Panc1 (cell line): ENCODE results near the gene FAM133A. TPM values are rescaled to one million over a fixed set of nuclear protein-coding genes. Genes with fewer than 3 reads are reported as not detected.

Source experiments
- ATAC-seq: fragments of 200-7000 bp; cut with Tn5 transposase; 2 replicates; pipeline ENCODE4 v1.9.1; 2020; ENCODE audit warnings: mild to moderate bottlenecking, moderate library complexity
- BruUV-seq: library from RNA; stranded (reverse); fragments of 400-500 nt; replicated peaks from 2 replicates; lab custom pipeline; 2021; lab: Mats Ljungman, UMichigan
- CTCF ChIA-PET: fragments of 300-600 bp; sonication (Branson Sonifier 250); formaldehyde crosslinking; loops from one replicate; lab custom pipeline; 2022; ENCODE audit warnings: antibody characterized with exemption; lab: Charles Lee
- POLR2A ChIA-PET: fragments of 300-600 bp; sonication (Branson Sonifier 250); formaldehyde crosslinking; loops from one replicate; lab custom pipeline; 2022; ENCODE audit warnings: antibody characterized with exemption; lab: Charles Lee
- DNase-seq: peaks from one replicate; pipeline ENCODE4 v3.0.0-alpha.2; 2010; ENCODE audit warnings: low read depth, low spot score
- H3K27ac ChIP-seq: 2 replicates; pipeline ENCODE4 v1.5.1; 2011; ENCODE audit warnings: mild to moderate bottlenecking, low read length, inconsistent platforms
- H3K27me3 ChIP-seq: fragments of 200-500 bp; sonication (Bioruptor generic); 2 replicates; pipeline ENCODE4 v1.6.0; 2014; ENCODE audit warnings: low read length, inconsistent platforms; ENCODE audit not compliant: control insufficient read depth, insufficient read depth
- H3K36me3 ChIP-seq: fragments of 200-500 bp; sonication (Bioruptor generic); 2 replicates; pipeline ENCODE4 v1.5.1; 2014; ENCODE audit warnings: inconsistent platforms, mild to moderate bottlenecking, low read length, moderate library complexity; ENCODE audit not compliant: control insufficient read depth, insufficient read depth
- H3K4me1 ChIP-seq: 2 replicates; pipeline ENCODE4 v1.5.1; 2011; ENCODE audit warnings: inconsistent platforms, mild to moderate bottlenecking, low read length, moderate library complexity; ENCODE audit not compliant: control insufficient read depth, insufficient read depth
- H3K4me3 ChIP-seq, 2 experiments: 2 replicates each; pipeline ENCODE4 v1.5.1; 2011 to 2012; ENCODE audit warnings: low read depth in 2 of 2, low read length in 2 of 2, mild to moderate bottlenecking in 2 of 2, inconsistent platforms in 1 of 2, moderate library complexity in 1 of 2
- H3K9me3 ChIP-seq: fragments of 200-500 bp; sonication (Bioruptor generic); 2 replicates; pipeline ENCODE4 v1.5.1; 2014; ENCODE audit warnings: low read depth, mild to moderate bottlenecking, inconsistent platforms, low read length, moderate library complexity; ENCODE audit not compliant: control insufficient read depth, insufficient read depth
- POLR2AphosphoS5 ChIP-seq: IDR thresholded peaks from 2 replicates; pipeline ENCODE4 v1.6.1; 2012; ENCODE audit warnings: mild to moderate bottlenecking, low read depth, low read length, moderate library complexity
- SIN3A ChIP-seq: IDR thresholded peaks from 2 replicates; pipeline ENCODE4 v1.6.1; 2012; ENCODE audit warnings: low read depth, mild to moderate bottlenecking, low read length, moderate library complexity, borderline replicate concordance; ENCODE audit not compliant: insufficient read depth
- TCF7L2 ChIP-seq: IDR thresholded peaks from 2 replicates; pipeline ENCODE4 v1.6.1; 2011; ENCODE audit warnings: mild to moderate bottlenecking, low read depth, low read length, inconsistent platforms
- in situ Hi-C: cut with HindIII; loops from 2 replicates; pipeline ENCODE4 v1.10.0; 2016; ENCODE audit warnings: low sequenced_read_pairs, low pct_unique_long_range_greater_than_20kb
- intact Hi-C: fragments of 100-400 bp; cut with micrococcal nuclease; formaldehyde crosslinking; loops from one replicate; pipeline ENCODE4 v1.10.0; 2022; ENCODE audit not compliant: unreplicated experiment
- total RNA-seq: library from RNA; stranded (reverse); gene quantifications from one replicate; pipeline ENCODE4 v1.2.1, GENCODE V29; 2021; ENCODE audit not compliant: unreplicated experiment
- TF ChIP-seq, protein P1 (sequence below), 2 experiments: IDR thresholded peaks; 2 replicates each; pipeline ENCODE4 v1.6.1; 2011 to 2012; ENCODE audit warnings: low read depth in 2 of 2, control low read depth in 1 of 2, low read length in 1 of 2, mild to moderate bottlenecking in 1 of 2, moderate library complexity in 1 of 2; ENCODE audit not compliant: insufficient read depth in 1 of 2
- TF ChIP-seq, protein P2 (sequence below): fragments of 450-650 bp; IDR thresholded peaks from 2 replicates; pipeline ENCODE4 v1.5.1; 2017; ENCODE audit warnings: mild to moderate bottlenecking

FAM133A gene
- total RNA-seq, 1 experiment from 2014 or later, result not detected

DNA sequence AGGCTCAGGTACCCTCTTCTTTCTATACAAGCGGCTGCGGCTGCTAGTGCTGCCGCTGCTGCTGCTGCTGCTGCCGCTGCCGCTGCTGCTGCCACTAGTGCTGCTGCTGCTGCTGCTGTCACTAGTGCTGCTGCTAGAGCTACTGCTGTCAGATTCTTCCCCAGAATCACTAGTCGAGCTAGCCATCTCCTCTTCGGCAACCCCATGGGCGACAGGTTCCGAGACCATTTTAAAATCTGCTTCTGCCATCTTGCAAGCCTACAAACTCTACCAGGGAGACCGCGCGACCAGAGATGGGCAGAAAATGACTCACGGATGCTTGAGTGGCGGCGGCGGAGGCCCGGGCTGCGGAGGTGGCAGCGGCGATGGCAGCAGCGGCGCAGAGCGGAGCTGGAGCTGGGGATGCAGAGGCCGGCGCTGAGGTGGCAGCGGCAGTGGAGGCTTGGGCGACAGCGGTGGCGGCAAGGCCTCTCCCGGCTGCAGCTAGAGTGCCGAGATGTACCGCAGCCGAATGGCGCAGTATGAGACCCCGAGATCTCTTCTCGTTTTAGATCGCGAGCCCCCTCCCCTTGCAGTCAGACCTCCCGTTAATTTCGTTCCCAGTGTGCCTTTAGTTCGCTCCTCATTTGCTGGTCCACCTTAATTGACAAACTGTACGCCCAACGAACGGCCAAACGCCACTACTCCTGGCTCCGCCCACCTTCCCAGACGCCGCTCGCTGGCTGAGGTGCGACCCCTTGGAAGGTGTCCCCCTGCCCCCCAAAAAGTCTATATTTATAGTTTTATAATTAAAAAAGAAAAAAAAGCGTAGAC lies 744 bp upstream of the FAM133A start, which contains the start of gene NAP1L3:
Gene NAP1L3, minus strand, starts transcription at position 523 of the 813 bp plus-strand sequence. Its CDS starts 274 bp downstream, at position 249.
- ATAC-seq (peak; percentile 88), DNase-seq (no peak)
- peak within 1 kb of the TSS; percentile 58 to 65 for H3K4me3 ChIP-seq
- H3K4me1 ChIP-seq, result no peaks in the 10 kb centered on the region
- POLR2A ChIA-PET, result no interaction called here
- in situ Hi-C loops, result no loop called here
- intact Hi-C loops, result no loop called here
- H3K27me3 ChIP-seq, result no peaks in the 10 kb centered on the region
- no peak within 1 kb of the TSS for H3K27ac ChIP-seq
- CTCF ChIA-PET, result no interaction called here
- no peaks in the 10 kb centered on the region for H3K36me3 ChIP-seq
- BruUV-seq, result no TSS peak
- no peaks in the 10 kb centered on the region for H3K9me3 ChIP-seq
- TF ChIP-seq TCF7L2, result no peak
- TF ChIP-seq, protein P1, sequence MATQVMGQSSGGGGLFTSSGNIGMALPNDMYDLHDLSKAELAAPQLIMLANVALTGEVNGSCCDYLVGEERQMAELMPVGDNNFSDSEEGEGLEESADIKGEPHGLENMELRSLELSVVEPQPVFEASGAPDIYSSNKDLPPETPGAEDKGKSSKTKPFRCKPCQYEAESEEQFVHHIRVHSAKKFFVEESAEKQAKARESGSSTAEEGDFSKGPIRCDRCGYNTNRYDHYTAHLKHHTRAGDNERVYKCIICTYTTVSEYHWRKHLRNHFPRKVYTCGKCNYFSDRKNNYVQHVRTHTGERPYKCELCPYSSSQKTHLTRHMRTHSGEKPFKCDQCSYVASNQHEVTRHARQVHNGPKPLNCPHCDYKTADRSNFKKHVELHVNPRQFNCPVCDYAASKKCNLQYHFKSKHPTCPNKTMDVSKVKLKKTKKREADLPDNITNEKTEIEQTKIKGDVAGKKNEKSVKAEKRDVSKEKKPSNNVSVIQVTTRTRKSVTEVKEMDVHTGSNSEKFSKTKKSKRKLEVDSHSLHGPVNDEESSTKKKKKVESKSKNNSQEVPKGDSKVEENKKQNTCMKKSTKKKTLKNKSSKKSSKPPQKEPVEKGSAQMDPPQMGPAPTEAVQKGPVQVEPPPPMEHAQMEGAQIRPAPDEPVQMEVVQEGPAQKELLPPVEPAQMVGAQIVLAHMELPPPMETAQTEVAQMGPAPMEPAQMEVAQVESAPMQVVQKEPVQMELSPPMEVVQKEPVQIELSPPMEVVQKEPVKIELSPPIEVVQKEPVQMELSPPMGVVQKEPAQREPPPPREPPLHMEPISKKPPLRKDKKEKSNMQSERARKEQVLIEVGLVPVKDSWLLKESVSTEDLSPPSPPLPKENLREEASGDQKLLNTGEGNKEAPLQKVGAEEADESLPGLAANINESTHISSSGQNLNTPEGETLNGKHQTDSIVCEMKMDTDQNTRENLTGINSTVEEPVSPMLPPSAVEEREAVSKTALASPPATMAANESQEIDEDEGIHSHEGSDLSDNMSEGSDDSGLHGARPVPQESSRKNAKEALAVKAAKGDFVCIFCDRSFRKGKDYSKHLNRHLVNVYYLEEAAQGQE (IDR thresholded peaks at IDR 0.05; ENCODE audit: insufficient read depth in 1 of 2, low read depth in 2 of 2, low read length in 1 of 2), result no peak
- TF ChIP-seq, protein P2, sequence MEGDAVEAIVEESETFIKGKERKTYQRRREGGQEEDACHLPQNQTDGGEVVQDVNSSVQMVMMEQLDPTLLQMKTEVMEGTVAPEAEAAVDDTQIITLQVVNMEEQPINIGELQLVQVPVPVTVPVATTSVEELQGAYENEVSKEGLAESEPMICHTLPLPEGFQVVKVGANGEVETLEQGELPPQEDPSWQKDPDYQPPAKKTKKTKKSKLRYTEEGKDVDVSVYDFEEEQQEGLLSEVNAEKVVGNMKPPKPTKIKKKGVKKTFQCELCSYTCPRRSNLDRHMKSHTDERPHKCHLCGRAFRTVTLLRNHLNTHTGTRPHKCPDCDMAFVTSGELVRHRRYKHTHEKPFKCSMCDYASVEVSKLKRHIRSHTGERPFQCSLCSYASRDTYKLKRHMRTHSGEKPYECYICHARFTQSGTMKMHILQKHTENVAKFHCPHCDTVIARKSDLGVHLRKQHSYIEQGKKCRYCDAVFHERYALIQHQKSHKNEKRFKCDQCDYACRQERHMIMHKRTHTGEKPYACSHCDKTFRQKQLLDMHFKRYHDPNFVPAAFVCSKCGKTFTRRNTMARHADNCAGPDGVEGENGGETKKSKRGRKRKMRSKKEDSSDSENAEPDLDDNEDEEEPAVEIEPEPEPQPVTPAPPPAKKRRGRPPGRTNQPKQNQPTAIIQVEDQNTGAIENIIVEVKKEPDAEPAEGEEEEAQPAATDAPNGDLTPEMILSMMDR, result no peak
- TF ChIP-seq POLR2AphosphoS5, result no peak
- no peak for TF ChIP-seq SIN3A

DNA sequence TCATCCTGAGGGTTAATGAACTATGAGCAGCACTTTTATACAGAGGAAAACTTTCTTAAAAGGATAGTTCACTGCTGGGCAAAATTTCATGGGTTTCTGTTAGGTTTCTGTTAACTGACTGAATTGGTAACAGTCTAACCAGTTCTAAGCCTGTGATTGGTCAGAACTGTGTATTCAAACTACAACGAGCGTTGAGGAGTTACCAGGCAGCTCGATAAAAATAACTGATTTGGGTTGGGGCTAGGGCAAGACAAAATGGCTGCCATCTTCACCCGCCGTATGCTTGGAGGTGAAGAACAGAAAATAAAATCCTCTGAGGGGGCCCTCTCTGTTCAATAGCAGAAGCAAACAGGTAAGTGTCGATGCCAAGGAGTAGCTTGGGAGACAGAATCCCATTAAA lies 22.0 kb downstream of the FAM133A start:
- Histone ChIP-seq H3K9me3 (no peaks in the 10 kb centered on the region), H3K36me3 (no peaks in the 10 kb centered on the region), H3K4me3 (no peak overlapping the region), H3K27ac (no peak overlapping the region), H3K27me3 (no peaks in the 10 kb centered on the region), H3K4me1 (no peaks in the 10 kb centered on the region)
- DNase-seq (no peak), ATAC-seq (no peak)
- in situ Hi-C loops (no loop called here), intact Hi-C loops (no loop called here)
- CTCF ChIA-PET, result no interaction called here
- no TSS peak for BruUV-seq
- TF ChIP-seq SIN3A, result no peak
- TF ChIP-seq TCF7L2, result no peak
- TF ChIP-seq, protein P2, result no peak
- TF ChIP-seq, protein P1 (IDR thresholded peaks at IDR 0.05; ENCODE audit: insufficient read depth in 1 of 2, low read depth in 2 of 2, low read length in 1 of 2), result no peak
- no peak for TF ChIP-seq POLR2AphosphoS5
- POLR2A ChIA-PET, result no interaction called here
